Activated naive CD8-positive, alpha-beta T cell (primary cell): Measurements from ENCODE around the gene MRGPRG.
"Not testable (repeated sequence)": the region's sequence is repeated elsewhere in the genome, so short reads cannot be mapped to it uniquely, and the experiment has no call there.

ENCODE experiments used
- H3K27ac Mint-ChIP-seq: one replicate; pipeline ENCODE4 v1.8.0; 2021; ENCODE audit warnings: mixed read lengths
- H3K27me3 Mint-ChIP-seq: one replicate; pipeline ENCODE4 v1.8.0; 2021; ENCODE audit warnings: mixed read lengths
- H3K36me3 Mint-ChIP-seq: one replicate; pipeline ENCODE4 v1.8.0; 2021; ENCODE audit warnings: mixed read lengths
- H3K4me1 Mint-ChIP-seq: one replicate; pipeline ENCODE4 v1.8.0; 2021; ENCODE audit warnings: low read depth, mixed read lengths
- H3K4me3 Mint-ChIP-seq: one replicate; pipeline ENCODE4 v1.8.0; 2021; ENCODE audit warnings: mild to moderate bottlenecking, mixed read lengths
- H3K9me3 Mint-ChIP-seq: one replicate; pipeline ENCODE4 v1.8.0; 2021; ENCODE audit warnings: low read depth, mixed read lengths

Gene MRGPRG

DNA sequence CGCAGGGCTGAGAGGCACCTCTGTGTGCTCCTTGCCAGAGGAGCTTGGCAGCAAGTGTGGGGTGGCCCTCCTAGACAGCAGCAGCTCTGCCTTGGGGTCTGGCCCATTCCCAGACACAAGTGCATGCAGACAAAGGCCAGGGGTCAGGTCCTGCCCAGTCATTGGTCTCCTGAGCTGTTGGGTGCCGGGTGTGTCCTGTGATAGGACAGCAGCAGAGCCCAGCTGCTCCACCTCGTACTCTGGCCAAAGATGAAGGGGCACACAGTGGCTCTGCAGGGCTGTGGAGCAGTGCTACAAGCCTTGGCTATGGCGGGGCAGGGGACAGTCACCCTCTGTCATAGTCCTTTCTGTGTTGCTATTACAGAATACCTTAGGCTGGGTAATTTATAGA, 36.2 kb downstream of the MRGPRG start:
- Mint-ChIP-seq H3K27me3 (peaks cover 2% of the 10 kb centered on the region), H3K4me3 (no peak overlapping the region), H3K27ac (no peak overlapping the region), H3K36me3 (no peaks in the 10 kb centered on the region), H3K4me1 (no peaks in the 10 kb centered on the region), H3K9me3 (no peaks in the 10 kb centered on the region)

GRCh38 chr11:3181725-3182461, 36.7 kb downstream of the MRGPRG start:
- Mint-ChIP-seq H3K27me3 (peaks cover 2% of the 10 kb centered on the region), H3K36me3 (peaks cover under 1% of the 10 kb centered on the region), H3K4me1 (no peaks in the 10 kb centered on the region), H3K9me3 (peaks cover under 1% of the 10 kb centered on the region), H3K4me3 (no peak overlapping the region), H3K27ac (no peak overlapping the region)

DNA sequence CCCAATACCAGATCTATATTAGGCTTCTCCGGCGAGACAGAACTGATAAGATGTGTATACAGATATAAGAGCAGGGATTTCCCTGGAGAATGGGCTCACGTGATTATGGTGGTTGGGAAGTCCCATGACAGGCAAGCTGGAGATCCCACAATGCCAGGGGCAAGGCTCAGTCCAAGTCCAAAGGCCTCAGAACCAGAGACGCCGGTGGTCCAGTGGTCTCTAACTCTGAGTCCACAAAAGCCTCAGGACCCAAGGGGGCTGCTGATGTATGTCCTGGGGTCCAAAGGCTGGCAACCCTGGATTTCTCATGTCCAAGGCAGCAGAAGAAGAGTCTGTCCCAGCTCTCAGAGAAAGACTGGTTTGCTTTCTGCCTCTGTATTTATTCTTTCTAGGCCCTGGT, 37.7 kb downstream of the MRGPRG start:
- no peaks in the 10 kb centered on the region for H3K4me1 Mint-ChIP-seq
- H3K4me3 Mint-ChIP-seq: no peak overlapping the region
- H3K9me3 Mint-ChIP-seq: peaks cover 4% of the 10 kb centered on the region
- peaks cover 8% of the 10 kb centered on the region for H3K36me3 Mint-ChIP-seq
- no peak overlapping the region for H3K27ac Mint-ChIP-seq
- H3K27me3 Mint-ChIP-seq: peaks cover 2% of the 10 kb centered on the region

DNA sequence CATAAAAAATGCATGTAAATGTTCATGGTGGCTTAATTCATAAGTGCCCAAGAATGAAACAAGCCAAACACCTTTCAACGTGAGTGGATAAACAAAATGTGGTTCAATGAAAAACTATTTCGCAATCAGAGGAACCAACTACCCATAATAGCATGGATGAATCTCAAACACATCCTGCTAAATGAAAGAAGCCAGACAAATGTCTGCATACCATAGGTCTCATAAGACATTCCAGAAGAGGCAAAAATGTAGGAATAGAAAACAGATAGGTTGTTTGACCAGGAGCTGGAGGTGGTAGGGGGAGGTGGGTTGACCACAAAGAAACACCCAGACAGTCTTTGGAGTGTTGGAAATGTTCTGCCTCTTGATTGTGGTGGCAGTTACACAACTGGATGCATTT, 40.3 kb downstream of the MRGPRG start:
- Mint-ChIP-seq H3K4me1 (no peaks in the 10 kb centered on the region), H3K36me3 (peaks cover 11% of the 10 kb centered on the region), H3K4me3 (no peak overlapping the region), H3K27me3 (peaks cover 2% of the 10 kb centered on the region), H3K27ac (no peak overlapping the region), H3K9me3 (peaks cover 4% of the 10 kb centered on the region)

DNA sequence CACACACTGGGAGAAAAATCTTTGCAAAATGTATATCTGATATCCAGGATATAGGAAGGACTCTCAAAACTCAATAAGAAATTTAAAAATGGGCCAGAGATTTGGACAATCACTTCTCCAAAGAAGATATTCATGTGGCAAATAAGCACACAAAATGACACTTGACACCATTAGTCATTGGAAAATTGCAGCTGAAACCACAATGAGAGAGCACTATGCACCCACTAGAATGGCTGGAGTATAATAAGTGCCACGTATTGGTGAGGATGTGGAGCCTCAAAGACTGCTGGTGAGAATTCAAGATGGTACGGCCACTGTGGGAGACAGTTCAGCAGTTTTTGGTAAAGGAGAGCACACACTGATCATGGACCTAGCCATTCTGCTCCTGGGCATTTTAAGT, 40.7 kb downstream of the MRGPRG start:
- H3K4me1 Mint-ChIP-seq: no peaks in the 10 kb centered on the region
- no peak overlapping the region for H3K4me3 Mint-ChIP-seq
- H3K27ac Mint-ChIP-seq: no peak overlapping the region
- H3K27me3 Mint-ChIP-seq: peaks cover 2% of the 10 kb centered on the region
- peaks cover 4% of the 10 kb centered on the region for H3K9me3 Mint-ChIP-seq
- H3K36me3 Mint-ChIP-seq: peaks cover 11% of the 10 kb centered on the region

- peaks cover 11% of the 10 kb centered on the region for H3K36me3 Mint-ChIP-seq
- H3K4me1 Mint-ChIP-seq: peaks cover 10% of the 10 kb centered on the region
- no peak overlapping the region for H3K27ac Mint-ChIP-seq
- H3K4me3 Mint-ChIP-seq: no peak overlapping the region
- H3K9me3 Mint-ChIP-seq: peaks cover 4% of the 10 kb centered on the region
- peaks cover 2% of the 10 kb centered on the region for H3K27me3 Mint-ChIP-seq
Measured at GRCh38 chr11:3176487-3176886, 42.1 kb downstream of the MRGPRG start.

- peaks cover 11% of the 10 kb centered on the region for H3K36me3 Mint-ChIP-seq
- H3K4me1 Mint-ChIP-seq: peaks cover 18% of the 10 kb centered on the region
- no peak overlapping the region for H3K27ac Mint-ChIP-seq
- H3K27me3 Mint-ChIP-seq: peaks cover 2% of the 10 kb centered on the region
- no peak overlapping the region for H3K4me3 Mint-ChIP-seq
- H3K9me3 Mint-ChIP-seq: peaks cover 4% of the 10 kb centered on the region
Measured at GRCh38 chr11:3175194-3175593, 43.4 kb downstream of the MRGPRG start.

GRCh38 chr11:3174387-3174786, 44.2 kb downstream of the MRGPRG start:
- H3K27ac Mint-ChIP-seq: no peak overlapping the region
- H3K9me3 Mint-ChIP-seq: peaks cover 4% of the 10 kb centered on the region
- peaks cover 2% of the 10 kb centered on the region for H3K27me3 Mint-ChIP-seq
- no peak overlapping the region for H3K4me3 Mint-ChIP-seq
- peaks cover 23% of the 10 kb centered on the region for H3K4me1 Mint-ChIP-seq
- H3K36me3 Mint-ChIP-seq: peaks cover 11% of the 10 kb centered on the region

- H3K27me3 Mint-ChIP-seq: peaks cover 2% of the 10 kb centered on the region
- no peak overlapping the region for H3K27ac Mint-ChIP-seq
- peaks cover 11% of the 10 kb centered on the region for H3K36me3 Mint-ChIP-seq
- H3K4me3 Mint-ChIP-seq: no peak overlapping the region
- peaks cover 4% of the 10 kb centered on the region for H3K9me3 Mint-ChIP-seq
- peaks cover 28% of the 10 kb centered on the region for H3K4me1 Mint-ChIP-seq
Measured at GRCh38 chr11:3173795-3174194, 44.8 kb downstream of the MRGPRG start.

GRCh38 chr11:3171931-3172560, 46.6 kb downstream of the MRGPRG start:
- Mint-ChIP-seq H3K4me1 (peaks cover 28% of the 10 kb centered on the region), H3K27ac (no peak overlapping the region), H3K9me3 (peaks cover 4% of the 10 kb centered on the region), H3K36me3 (peaks cover 11% of the 10 kb centered on the region), H3K27me3 (no peaks in the 10 kb centered on the region), H3K4me3 (peak overlapping the region; percentile 46)

- no peaks in the 10 kb centered on the region for H3K27me3 Mint-ChIP-seq
- H3K9me3 Mint-ChIP-seq: no peaks in the 10 kb centered on the region
- H3K36me3 Mint-ChIP-seq: peaks cover 4% of the 10 kb centered on the region
- H3K27ac Mint-ChIP-seq: peak overlapping the region; percentile 22
- H3K4me3 Mint-ChIP-seq: peak overlapping the region; percentile 38
- H3K4me1 Mint-ChIP-seq: peaks cover 28% of the 10 kb centered on the region
Measured at GRCh38 chr11:3170756-3171650, 47.6 kb downstream of the MRGPRG start.

DNA sequence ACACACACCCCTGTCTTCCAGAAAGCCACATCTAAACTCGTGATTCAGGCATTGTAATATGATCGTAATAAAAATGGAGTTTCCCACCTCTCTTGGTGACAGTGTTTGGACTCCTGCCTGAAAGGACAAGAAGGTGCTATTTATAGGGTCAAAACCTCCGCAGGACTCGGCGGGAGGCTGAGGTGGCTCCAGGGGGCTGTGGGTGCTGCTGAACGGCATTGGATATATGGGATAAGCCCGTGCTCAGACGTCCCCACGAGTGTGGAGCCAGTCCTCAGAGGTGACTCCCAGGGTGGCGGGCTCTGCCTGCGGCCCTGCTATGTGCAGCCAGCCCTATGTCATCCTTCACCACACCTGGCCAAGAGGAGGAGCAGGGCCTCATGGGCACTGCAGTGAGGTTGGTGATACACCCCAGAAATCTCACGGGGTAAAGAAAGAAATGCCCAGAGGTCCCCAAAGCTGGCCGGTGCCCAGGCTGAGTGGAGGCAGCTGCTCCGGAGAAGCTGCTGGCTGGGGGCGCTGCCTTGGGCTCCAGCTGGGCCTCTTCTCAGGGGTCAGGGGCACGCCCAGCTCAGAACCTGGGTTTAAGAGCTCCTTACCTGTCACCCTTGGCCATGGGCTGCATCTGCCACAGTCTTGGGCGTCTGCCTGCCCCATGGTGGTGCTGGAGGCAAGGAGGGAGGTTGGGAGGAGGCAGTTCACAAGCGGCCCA, 48.4 kb downstream of the MRGPRG start:
- peak overlapping the region; percentile 87 for H3K4me3 Mint-ChIP-seq
- no peaks in the 10 kb centered on the region for H3K9me3 Mint-ChIP-seq
- peak overlapping the region; percentile 90 for H3K27ac Mint-ChIP-seq
- no peaks in the 10 kb centered on the region for H3K27me3 Mint-ChIP-seq
- no peaks in the 10 kb centered on the region for H3K36me3 Mint-ChIP-seq
- H3K4me1 Mint-ChIP-seq: peaks cover 31% of the 10 kb centered on the region

- H3K36me3 Mint-ChIP-seq: no peaks in the 10 kb centered on the region
- no peaks in the 10 kb centered on the region for H3K27me3 Mint-ChIP-seq
- no peaks in the 10 kb centered on the region for H3K9me3 Mint-ChIP-seq
- peak overlapping the region; percentile 90 for H3K27ac Mint-ChIP-seq
- peaks cover 32% of the 10 kb centered on the region for H3K4me1 Mint-ChIP-seq
- peak overlapping the region; percentile 87 for H3K4me3 Mint-ChIP-seq
Measured at GRCh38 chr11:3169255-3170043, 49.2 kb downstream of the MRGPRG start.

DNA sequence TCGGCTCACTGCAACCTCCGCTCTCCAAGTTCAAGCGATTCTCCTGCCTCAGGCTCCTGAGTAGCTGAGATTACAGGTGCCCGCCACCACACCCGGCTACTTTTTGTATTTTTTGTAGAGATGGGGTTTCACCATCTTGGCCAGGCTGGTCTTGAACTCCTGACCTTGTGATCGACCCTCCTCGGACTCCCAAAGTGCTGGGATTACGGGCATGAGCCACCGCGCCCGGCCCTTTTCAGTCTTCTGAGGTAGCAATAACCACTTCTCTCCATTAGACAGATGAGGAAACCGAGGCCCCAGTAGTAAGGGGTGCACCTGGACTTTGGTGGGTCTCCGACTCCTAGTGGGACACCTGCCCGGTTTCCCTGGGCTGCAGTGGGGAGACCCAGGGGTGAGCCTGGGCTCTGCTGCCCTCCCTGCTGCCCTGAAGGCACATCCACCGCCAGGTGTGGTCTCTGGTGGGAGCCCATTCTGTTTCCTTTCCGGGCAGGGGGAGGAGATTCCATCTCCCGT, 49.8 kb downstream of the MRGPRG start:
- H3K9me3 Mint-ChIP-seq, H3K27me3 Mint-ChIP-seq, H3K36me3 Mint-ChIP-seq, H3K27ac Mint-ChIP-seq: not testable (repeated sequence)
- Mint-ChIP-seq H3K4me3 (peak overlapping the region; percentile 58), H3K4me1 (peaks cover 36% of the 10 kb centered on the region)
